IMR-90 (cell line): ENCODE results near the gene DBN1. TPM values are rescaled to one million over a fixed set of nuclear protein-coding genes. Genes with fewer than 3 reads are reported as not detected.
A peak's percentile ranks its signal among the peaks of the same experiment; 100 is the strongest.

Source experiments
- ATAC-seq: fragments of 200-7000 bp; cut with Tn5 transposase; 2 replicates; pipeline ENCODE4 v1.9.1; 2020; ENCODE audit warnings: low read depth, mild to moderate bottlenecking, moderate library complexity
- BruUV-seq: library from RNA; stranded (reverse); fragments of 400-500 nt; replicated peaks from 2 replicates; lab custom pipeline; 2021; lab: Mats Ljungman, UMichigan
- CTCF ChIA-PET: fragments of 300-600 bp; formaldehyde crosslinking; extraction: SDS; loops from one replicate; lab custom pipeline; 2021; ENCODE audit warnings: antibody characterized with exemption; lab: Yijun Ruan, JAX
- POLR2A ChIA-PET: fragments of 300-600 bp; sonication (Branson Sonifier 250); formaldehyde crosslinking; loops from one replicate; lab custom pipeline; 2022; ENCODE audit warnings: antibody characterized with exemption; ENCODE audit not compliant: unreplicated experiment; lab: Charles Lee
- DNase-seq: peaks from one replicate; pipeline ENCODE4 v3.0.0; 2013
- H2AFZ ChIP-seq: replicated peaks from 2 replicates; pipeline ENCODE3; 2013; ENCODE audit warnings: low read length, mild to moderate bottlenecking; ENCODE audit not compliant: poor library complexity
- H2AK5ac ChIP-seq: 2 replicates; pipeline ENCODE4 v1.6.1; 2013; ENCODE audit warnings: low read depth, low read length, inconsistent platforms
- H2AK9ac ChIP-seq: replicated peaks from 2 replicates; pipeline ENCODE3; 2013; ENCODE audit warnings: mild to moderate bottlenecking, low read depth, low read length, moderate library complexity; ENCODE audit not compliant: poor library complexity
- H2BK120ac ChIP-seq: 2 replicates; pipeline ENCODE4 v1.6.1; 2013; ENCODE audit warnings: low read depth, low read length, inconsistent platforms
- H2BK15ac ChIP-seq: 3 replicates; pipeline ENCODE4 v1.6.1; 2013; ENCODE audit warnings: low read depth, low read length, inconsistent platforms
- H2BK20ac ChIP-seq: 2 replicates; pipeline ENCODE4 v1.6.1; 2013; ENCODE audit warnings: low read depth, mild to moderate bottlenecking, inconsistent platforms, low read length, moderate library complexity
- H2BK5ac ChIP-seq: 2 replicates; pipeline ENCODE4 v1.6.1; 2013; ENCODE audit warnings: mild to moderate bottlenecking, low read depth, low read length, inconsistent platforms; ENCODE audit not compliant: poor library complexity, severe bottlenecking
- H3K14ac ChIP-seq: replicated peaks from 2 replicates; pipeline ENCODE4 v1.6.1; 2013; ENCODE audit warnings: low read depth, low read length, inconsistent platforms
- H3K18ac ChIP-seq: 2 replicates; pipeline ENCODE4 v1.6.1; 2013; ENCODE audit warnings: low read depth, low read length, control low read depth
- H3K23ac ChIP-seq: 2 replicates; pipeline ENCODE4 v1.6.1; 2013; ENCODE audit warnings: low read depth, low read length, inconsistent platforms
- H3K27ac ChIP-seq: 2 replicates; pipeline ENCODE4 v1.5.1; 2013; ENCODE audit warnings: mild to moderate bottlenecking, control low read depth, low read length; ENCODE audit not compliant: insufficient read depth
- H3K27me3 ChIP-seq: 2 replicates; pipeline ENCODE4 v1.6.1; 2013; ENCODE audit warnings: low read length; ENCODE audit not compliant: control insufficient read depth, insufficient read depth
- H3K36me3 ChIP-seq: 2 replicates; pipeline ENCODE4 v1.6.1; 2013; ENCODE audit warnings: low read length, mixed read lengths; ENCODE audit not compliant: control insufficient read depth, insufficient read depth
- H3K4ac ChIP-seq: 2 replicates; pipeline ENCODE4 v1.6.1; 2013; ENCODE audit warnings: low read depth, low read length, inconsistent platforms
- H3K4me1 ChIP-seq: 2 replicates; pipeline ENCODE4 v1.6.1; 2013; ENCODE audit warnings: low read length, mixed read lengths; ENCODE audit not compliant: control insufficient read depth, insufficient read depth
- H3K4me2 ChIP-seq: 2 replicates; pipeline ENCODE4 v1.6.1; 2013; ENCODE audit warnings: low read depth, mild to moderate bottlenecking, control low read depth, low read length, moderate library complexity
- H3K4me3 ChIP-seq: 2 replicates; pipeline ENCODE4 v1.5.1; 2013; ENCODE audit warnings: low read depth, mild to moderate bottlenecking, control low read depth, low read length, moderate library complexity; ENCODE audit not compliant: insufficient read depth
- H3K56ac ChIP-seq: 2 replicates; pipeline ENCODE4 v1.6.1; 2013; ENCODE audit warnings: low read length, inconsistent platforms; ENCODE audit not compliant: insufficient read depth; ENCODE audit errors: extremely low read depth
- H3K79me1 ChIP-seq, 2 experiments: 2 replicates each; pipeline ENCODE4 v1.6.1; 2013; ENCODE audit warnings: low read length in 2 of 2, inconsistent platforms in 1 of 2, low read depth in 1 of 2
- H3K9ac ChIP-seq: 2 replicates; pipeline ENCODE4 v1.6.1; 2013; ENCODE audit warnings: low read depth, low read length, control low read depth
- H3K9me1 ChIP-seq: 2 replicates; pipeline ENCODE4 v1.6.1; 2013; ENCODE audit warnings: low read length, inconsistent platforms; ENCODE audit not compliant: insufficient read depth
- H3K9me3 ChIP-seq: 2 replicates; pipeline ENCODE4 v1.6.1; 2013; ENCODE audit warnings: low read length; ENCODE audit not compliant: control insufficient read depth, insufficient read depth
- H4K20me1 ChIP-seq: 2 replicates; pipeline ENCODE4 v1.6.1; 2013; ENCODE audit warnings: low read length, inconsistent platforms; ENCODE audit not compliant: insufficient read depth
- H4K5ac ChIP-seq: 2 replicates; pipeline ENCODE4 v1.6.1; 2013; ENCODE audit warnings: mild to moderate bottlenecking, low read depth, low read length, control low read depth
- H4K8ac ChIP-seq, 2 experiments: 2 replicates each; pipeline ENCODE4 v1.6.1; 2013; ENCODE audit warnings: low read depth in 2 of 2, low read length in 2 of 2, control low read depth in 1 of 2, inconsistent platforms in 1 of 2
- H4K91ac ChIP-seq: 2 replicates; pipeline ENCODE4 v1.6.1; 2013; ENCODE audit warnings: low read depth, low read length, inconsistent platforms; ENCODE audit not compliant: insufficient read depth
- BHLHE40 ChIP-seq: fragments of 150-350 bp; IDR thresholded peaks from 2 replicates; pipeline ENCODE4 v1.6.1; 2016; ENCODE audit warnings: mild to moderate bottlenecking, low read depth, low read length
- CEBPB ChIP-seq: IDR thresholded peaks from 2 replicates; pipeline ENCODE4 v1.6.1; 2012; ENCODE audit warnings: low read depth, low read length, improper control_type of control experiment
- CHD1 ChIP-seq: IDR thresholded peaks from 2 replicates; pipeline ENCODE4 v1.6.1; 2012; ENCODE audit warnings: low read depth, low read length, improper control_type of control experiment
- FOS ChIP-seq: fragments of 150-350 bp; IDR thresholded peaks from 2 replicates; pipeline ENCODE4 v1.6.1; 2016; ENCODE audit warnings: low read depth, low read length
- MAFK ChIP-seq: IDR thresholded peaks from 2 replicates; pipeline ENCODE4 v1.6.1; 2012; ENCODE audit warnings: low read depth, low read length, improper control_type of control experiment
- MAZ ChIP-seq: IDR thresholded peaks from 2 replicates; pipeline ENCODE4 v1.6.1; 2012; ENCODE audit warnings: low read depth, mild to moderate bottlenecking, low read length, improper control_type of control experiment, moderate library complexity, borderline replicate concordance
- MXI1 ChIP-seq: IDR thresholded peaks from 2 replicates; pipeline ENCODE4 v1.6.1; 2012; ENCODE audit warnings: low read depth, mild to moderate bottlenecking, low read length, moderate library complexity, borderline replicate concordance
- NFE2L2 ChIP-seq: fragments of 150-350 bp; IDR thresholded peaks from 2 replicates; pipeline ENCODE4 v1.6.1; 2016; ENCODE audit warnings: low read depth, mild to moderate bottlenecking, low read length
- POLR2A ChIP-seq: IDR thresholded peaks from 2 replicates; pipeline ENCODE4 v1.6.1; 2012; ENCODE audit warnings: mild to moderate bottlenecking, low read depth, low read length
- RAD21 ChIP-seq: IDR thresholded peaks from 2 replicates; pipeline ENCODE4 v1.6.1; 2012; ENCODE audit warnings: low read length, improper control_type of control experiment
- RCOR1 ChIP-seq: IDR thresholded peaks from 2 replicates; pipeline ENCODE4 v1.6.1; 2012; ENCODE audit warnings: mild to moderate bottlenecking, low read length, improper control_type of control experiment; ENCODE audit not compliant: insufficient replicate concordance
- RFX5 ChIP-seq: IDR thresholded peaks from 2 replicates; pipeline ENCODE4 v1.8.0; 2012; ENCODE audit warnings: low read depth, mild to moderate bottlenecking, low read length, moderate library complexity
- SMC3 ChIP-seq: fragments of 150-350 bp; IDR thresholded peaks from 2 replicates; pipeline ENCODE4 v1.6.1; 2016; ENCODE audit warnings: low read depth, mild to moderate bottlenecking, antibody characterized with exemption, low read length, moderate library complexity
- WGBS, 2 experiments: methylation state at CpG; one replicate each; pipeline versions ENCODE4 v1.1.5 to v1.1.7; 2013; ENCODE audit warnings: missing lambda C conversion rate in 2 of 2; ENCODE audit not compliant: insufficient read length in 1 of 2; ENCODE audit errors: extremely low coverage in 2 of 2; 5-methylcytosine and 5-hydroxymethylcytosine counted together
- dilution Hi-C: fragments of 300-500 bp; cut with HindIII; formaldehyde crosslinking; loops from one replicate; pipeline ENCODE4 v1.14.3; 2018; ENCODE audit warnings: low sequenced_read_pairs; ENCODE audit not compliant: unreplicated experiment
- in situ Hi-C: fragments of 300-500 bp; cut with MboI; formaldehyde crosslinking; loops from 3 replicates; pipeline ENCODE4 v1.14.3; 2019; ENCODE audit warnings: low sequenced_read_pairs, inconsistent platforms, mixed read lengths
- intact Hi-C: fragments of 100-400 bp; cut with micrococcal nuclease; formaldehyde crosslinking; loops from 2 replicates; pipeline ENCODE4 v1.10.0; 2022
- polyA plus RNA-seq, 3 experiments: library from polyadenylated mRNA; depleted of rRNA; stranded (reverse); fragments of >200 nt; gene quantifications; 2 replicates each; pipeline ENCODE4 v1.2.3, GENCODE V29; 2012; ENCODE audit warnings: low replicate concordance in 1 of 3
- total RNA-seq: library from RNA; depleted of rRNA; stranded (reverse); fragments of >200 nt; gene quantifications from 2 replicates; pipeline ENCODE4 v1.2.3, GENCODE V29; 2012
- TF ChIP-seq, protein P1 (sequence below): conservative IDR thresholded peaks from 2 replicates; pipeline ENCODE4 v1.5.1; 2012; ENCODE audit warnings: mild to moderate bottlenecking, low read depth, low read length, improper control_type of control experiment
- TF ChIP-seq, protein P2 (sequence below): fragments of 150-350 bp; IDR thresholded peaks from 2 replicates; pipeline ENCODE4 v1.6.1; 2016; ENCODE audit warnings: low read depth, mild to moderate bottlenecking, low read length, moderate library complexity, borderline replicate concordance
- TF ChIP-seq, protein P3 (sequence below): fragments of 150-350 bp; IDR thresholded peaks from 2 replicates; pipeline ENCODE4 v1.6.1; 2017; ENCODE audit warnings: mild to moderate bottlenecking, antibody characterized with exemption, low read length, low read depth

DBN1 gene
- total and polyA plus RNA-seq, 2 of the 4 experiments (the other 2 are of a cell fraction): 122 to 187 TPM

DNA sequence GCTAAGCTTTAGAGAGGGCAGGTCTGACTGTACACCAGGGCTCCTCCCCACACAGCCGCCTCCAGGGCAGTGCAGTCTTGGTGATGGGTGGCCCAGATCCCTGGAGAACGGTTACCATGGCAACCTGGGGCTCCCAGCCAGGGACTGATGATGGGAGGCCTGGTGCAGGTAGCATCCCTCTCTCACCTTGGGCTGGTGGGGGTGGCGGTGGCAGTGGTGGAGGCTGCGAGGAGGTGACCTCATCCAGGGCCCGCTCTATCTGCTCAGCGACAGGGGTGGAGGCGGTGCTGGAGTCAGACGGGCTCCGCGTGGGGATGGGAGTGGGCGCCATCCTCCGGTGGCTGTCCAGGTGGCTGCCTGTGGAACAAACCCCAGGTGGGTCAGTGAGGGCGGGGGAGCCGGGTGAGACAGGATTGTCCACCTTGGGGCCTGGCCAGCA is 14.5 kb downstream of the DBN1 start:
- H3K23ac ChIP-seq: no peak overlapping the region
- H2BK15ac ChIP-seq: no peak overlapping the region
- no TSS peak for BruUV-seq
- no peak overlapping the region for H4K8ac ChIP-seq
- no peaks in the 10 kb centered on the region for H3K9me1 ChIP-seq
- dilution Hi-C loops: no loop called here
- TF ChIP-seq SMC3: no peak
- TF ChIP-seq, protein P1, sequence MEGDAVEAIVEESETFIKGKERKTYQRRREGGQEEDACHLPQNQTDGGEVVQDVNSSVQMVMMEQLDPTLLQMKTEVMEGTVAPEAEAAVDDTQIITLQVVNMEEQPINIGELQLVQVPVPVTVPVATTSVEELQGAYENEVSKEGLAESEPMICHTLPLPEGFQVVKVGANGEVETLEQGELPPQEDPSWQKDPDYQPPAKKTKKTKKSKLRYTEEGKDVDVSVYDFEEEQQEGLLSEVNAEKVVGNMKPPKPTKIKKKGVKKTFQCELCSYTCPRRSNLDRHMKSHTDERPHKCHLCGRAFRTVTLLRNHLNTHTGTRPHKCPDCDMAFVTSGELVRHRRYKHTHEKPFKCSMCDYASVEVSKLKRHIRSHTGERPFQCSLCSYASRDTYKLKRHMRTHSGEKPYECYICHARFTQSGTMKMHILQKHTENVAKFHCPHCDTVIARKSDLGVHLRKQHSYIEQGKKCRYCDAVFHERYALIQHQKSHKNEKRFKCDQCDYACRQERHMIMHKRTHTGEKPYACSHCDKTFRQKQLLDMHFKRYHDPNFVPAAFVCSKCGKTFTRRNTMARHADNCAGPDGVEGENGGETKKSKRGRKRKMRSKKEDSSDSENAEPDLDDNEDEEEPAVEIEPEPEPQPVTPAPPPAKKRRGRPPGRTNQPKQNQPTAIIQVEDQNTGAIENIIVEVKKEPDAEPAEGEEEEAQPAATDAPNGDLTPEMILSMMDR: no peak
- no peak for TF ChIP-seq CEBPB
- no peak for TF ChIP-seq FOS
- no peak for TF ChIP-seq MXI1
- TF ChIP-seq BHLHE40: no peak
- TF ChIP-seq CHD1: no peak
- no peak for TF ChIP-seq MAZ
- no peak for TF ChIP-seq MAFK
- TF ChIP-seq, protein P2, sequence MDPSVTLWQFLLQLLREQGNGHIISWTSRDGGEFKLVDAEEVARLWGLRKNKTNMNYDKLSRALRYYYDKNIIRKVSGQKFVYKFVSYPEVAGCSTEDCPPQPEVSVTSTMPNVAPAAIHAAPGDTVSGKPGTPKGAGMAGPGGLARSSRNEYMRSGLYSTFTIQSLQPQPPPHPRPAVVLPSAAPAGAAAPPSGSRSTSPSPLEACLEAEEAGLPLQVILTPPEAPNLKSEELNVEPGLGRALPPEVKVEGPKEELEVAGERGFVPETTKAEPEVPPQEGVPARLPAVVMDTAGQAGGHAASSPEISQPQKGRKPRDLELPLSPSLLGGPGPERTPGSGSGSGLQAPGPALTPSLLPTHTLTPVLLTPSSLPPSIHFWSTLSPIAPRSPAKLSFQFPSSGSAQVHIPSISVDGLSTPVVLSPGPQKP: no peak
- TF ChIP-seq RFX5: no peak
- no peak for TF ChIP-seq RAD21
- TF ChIP-seq, protein P3, sequence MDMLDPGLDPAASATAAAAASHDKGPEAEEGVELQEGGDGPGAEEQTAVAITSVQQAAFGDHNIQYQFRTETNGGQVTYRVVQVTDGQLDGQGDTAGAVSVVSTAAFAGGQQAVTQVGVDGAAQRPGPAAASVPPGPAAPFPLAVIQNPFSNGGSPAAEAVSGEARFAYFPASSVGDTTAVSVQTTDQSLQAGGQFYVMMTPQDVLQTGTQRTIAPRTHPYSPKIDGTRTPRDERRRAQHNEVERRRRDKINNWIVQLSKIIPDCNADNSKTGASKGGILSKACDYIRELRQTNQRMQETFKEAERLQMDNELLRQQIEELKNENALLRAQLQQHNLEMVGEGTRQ: no peak
- TF ChIP-seq POLR2A: no peak
- no peak for TF ChIP-seq NFE2L2
- TF ChIP-seq RCOR1: no peak
- ChIA-PET CTCF (no interaction called here), POLR2A (no interaction called here)
- H3K18ac ChIP-seq: no peak overlapping the region
- H4K91ac ChIP-seq: no peak overlapping the region
- H3K27ac ChIP-seq: no peak overlapping the region
- H3K4ac ChIP-seq: no peak overlapping the region
- H3K14ac ChIP-seq: no peak overlapping the region
- H3K56ac ChIP-seq: no peak overlapping the region
- peaks cover 7% of the 10 kb centered on the region for H3K4me1 ChIP-seq
- H4K20me1 ChIP-seq: peaks cover 79% of the 10 kb centered on the region
- 93% methylated on average over 7 of the region's 14 CpGs; no CpG with 5 or more reads in 1 of the 2 experiments for WGBS, 2 experiments
- H3K4me2 ChIP-seq: no peak overlapping the region
- H3K36me3 ChIP-seq: peaks cover 59% of the 10 kb centered on the region
- H3K27me3 ChIP-seq: no peaks in the 10 kb centered on the region
- peak; percentile 45 for DNase-seq
- H3K4me3 ChIP-seq: no peak overlapping the region
- peaks cover 11 to 31% of the 10 kb centered on the region in 2 experiments for H3K79me1 ChIP-seq
- ATAC-seq: no peak
- no peaks in the 10 kb centered on the region for H3K9me3 ChIP-seq
- intact Hi-C loops: no loop called here
- no peak overlapping the region for H2BK5ac ChIP-seq
- H2AFZ ChIP-seq: no peak overlapping the region
- in situ Hi-C loops: no loop called here
- no peak overlapping the region for H2BK120ac ChIP-seq
- H2AK5ac ChIP-seq: no peak overlapping the region
- no peak overlapping the region for H2BK20ac ChIP-seq
- H4K5ac ChIP-seq: no peak overlapping the region
- H2AK9ac ChIP-seq: no peak overlapping the region
- H3K9ac ChIP-seq: no peak overlapping the region
